Right kidney (tissue), 1 donor: ENCODE data around the gene HRK.
"Not testable (repeated sequence)": the region's sequence is repeated elsewhere in the genome, so short reads cannot be mapped to it uniquely, and the experiment has no call there.

ENCODE experiments used
- DNase-seq: peaks from one replicate; pipeline ENCODE4 v3.0.0-alpha.2; 2016

Gene HRK

DNA sequence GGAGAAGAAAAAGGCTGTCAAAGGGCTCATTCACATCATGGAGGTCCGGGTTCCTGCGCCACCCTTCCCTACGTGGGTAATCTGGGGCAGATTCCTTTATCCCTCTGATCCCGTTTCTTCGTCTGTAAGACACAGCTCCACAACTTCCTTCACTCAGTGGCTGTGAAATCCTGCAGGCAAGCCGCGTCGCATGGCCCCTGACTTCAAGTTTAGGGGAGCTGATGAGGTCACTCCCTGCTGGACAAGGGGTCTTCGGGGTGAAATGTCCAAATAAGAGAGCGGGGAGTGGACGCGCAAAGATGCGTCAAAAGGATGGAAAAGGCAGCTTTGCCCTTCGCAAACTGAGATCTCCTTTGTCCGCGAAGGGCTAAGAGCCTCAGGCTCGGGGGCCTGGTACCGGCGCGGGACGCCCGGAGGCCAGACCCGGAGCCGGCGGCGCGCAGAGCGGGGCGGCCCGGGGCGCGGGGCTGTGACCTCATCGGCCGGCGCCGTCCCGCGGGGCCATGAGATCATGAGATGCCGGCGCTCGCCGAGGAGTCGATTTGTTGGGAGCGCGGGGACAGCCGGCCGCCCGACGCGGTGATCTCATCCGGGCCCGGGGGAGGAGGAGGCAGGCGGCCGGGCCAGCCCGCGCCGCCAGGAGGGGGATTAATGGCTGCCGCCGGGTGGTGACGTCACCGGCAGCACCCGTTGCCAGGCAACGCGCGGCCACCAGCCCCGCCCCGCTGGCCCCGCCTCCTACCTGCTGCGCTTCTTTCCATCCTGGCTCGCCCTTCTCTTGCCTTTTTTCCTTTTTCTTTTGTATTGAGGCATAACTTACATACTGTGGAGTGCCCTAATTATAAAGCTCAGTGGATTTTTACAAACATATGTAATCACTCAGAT, 62.1 kb downstream of the HRK start:
- DNase-seq: peak; percentile 98

DNA sequence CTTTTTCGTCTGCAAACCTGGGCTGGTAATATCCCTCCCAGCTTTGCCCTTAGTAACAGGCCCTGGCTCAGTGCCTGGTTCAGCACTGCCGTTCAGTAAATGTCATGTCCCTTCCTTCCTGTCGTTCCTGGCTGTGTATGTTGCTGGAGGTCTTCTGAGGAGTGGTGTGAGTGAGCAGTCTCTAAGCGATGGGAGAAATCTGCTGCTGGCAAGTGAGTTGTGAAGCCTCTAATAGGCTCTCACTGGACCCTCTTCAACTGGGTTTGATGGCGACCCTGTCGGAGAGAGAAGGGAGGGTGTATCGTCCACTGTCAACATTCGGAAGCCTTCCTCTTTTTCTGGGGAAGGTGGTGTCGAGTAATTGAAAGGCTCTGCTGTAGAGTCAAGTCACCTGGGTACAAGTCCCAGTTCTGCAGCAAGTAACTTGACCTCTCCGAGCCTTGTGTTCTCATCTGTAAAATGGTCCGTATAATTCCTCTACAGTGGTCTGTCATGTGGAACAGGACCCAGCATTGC, 62.8 kb downstream of the HRK start:
- peak; percentile 41 for DNase-seq

DNA sequence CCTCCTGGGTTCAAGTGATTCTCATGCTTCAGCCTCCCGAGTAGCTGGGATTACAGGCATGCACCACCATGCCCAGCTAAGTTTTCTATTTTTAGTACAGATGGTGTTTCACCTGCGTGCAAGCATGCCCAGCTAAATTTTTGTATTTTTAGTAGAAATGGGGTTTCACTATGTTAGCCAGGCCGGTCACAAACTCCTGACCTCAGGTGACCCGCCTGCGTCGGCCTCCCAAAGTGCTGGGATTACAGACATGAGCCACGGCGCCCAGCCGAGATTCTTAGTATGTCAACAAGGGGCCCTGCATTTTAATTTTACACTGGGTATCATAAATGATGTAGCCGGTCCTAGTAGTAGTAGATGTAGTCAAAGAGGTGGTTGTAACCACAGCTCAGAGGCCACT, 66.5 kb downstream of the HRK start:
- not testable (repeated sequence) for DNase-seq

DNA sequence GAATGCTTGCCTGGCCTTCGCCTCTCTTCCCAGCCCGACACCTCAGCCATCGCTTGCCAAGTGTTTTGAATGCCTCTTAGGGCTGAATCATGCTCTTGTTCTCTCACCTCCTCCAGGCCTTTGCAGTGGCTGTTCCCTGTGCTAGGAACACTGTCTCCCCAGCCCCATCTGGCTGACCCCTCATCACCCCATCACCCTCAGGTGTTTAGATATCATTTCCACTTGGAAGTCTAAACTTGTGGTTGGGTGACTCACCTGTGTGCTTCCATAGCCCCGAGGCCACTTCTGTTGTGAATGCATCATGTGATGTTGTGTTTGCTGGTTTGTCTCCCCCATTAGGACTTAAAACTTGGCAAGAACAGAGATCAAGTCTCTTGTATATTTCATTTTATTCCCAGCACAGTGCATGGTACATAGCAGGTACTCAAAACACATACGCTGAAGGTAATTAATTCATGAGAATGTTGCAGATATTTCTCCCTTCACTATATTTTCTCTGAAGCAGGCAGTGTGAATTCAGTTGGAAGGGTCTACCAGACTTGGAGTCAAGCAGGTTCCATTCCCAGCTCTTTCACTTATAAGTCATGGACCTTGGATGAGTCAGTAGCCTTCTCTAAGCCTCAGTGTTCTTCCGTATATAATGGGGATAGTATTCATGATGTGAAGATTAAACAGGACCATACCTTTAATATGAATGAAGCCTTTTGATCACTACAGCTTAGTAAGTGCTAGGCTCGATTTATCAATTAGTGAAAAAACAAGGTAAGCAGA, 67.8 kb downstream of the HRK start:
- no peak for DNase-seq

DNA sequence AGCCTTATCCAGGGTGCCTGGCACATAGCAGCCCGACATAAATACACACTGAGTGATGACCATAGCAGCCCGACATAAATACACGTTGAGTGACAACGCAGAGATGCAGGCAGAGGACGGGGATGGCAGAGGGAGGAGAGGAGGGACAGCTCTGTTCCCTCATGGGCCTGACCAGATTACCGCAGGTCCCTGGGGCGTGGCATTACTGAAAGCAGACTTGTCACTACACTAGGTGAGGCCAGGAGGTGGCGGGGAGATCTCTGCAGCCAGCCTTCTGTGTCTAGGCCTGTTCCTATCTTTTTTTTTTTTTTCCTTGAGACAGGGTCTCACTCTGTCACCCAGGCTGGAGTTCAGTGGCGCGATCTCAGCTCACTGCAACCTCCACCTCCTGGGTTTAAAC, 69.0 kb downstream of the HRK start:
- no peak for DNase-seq

DNA sequence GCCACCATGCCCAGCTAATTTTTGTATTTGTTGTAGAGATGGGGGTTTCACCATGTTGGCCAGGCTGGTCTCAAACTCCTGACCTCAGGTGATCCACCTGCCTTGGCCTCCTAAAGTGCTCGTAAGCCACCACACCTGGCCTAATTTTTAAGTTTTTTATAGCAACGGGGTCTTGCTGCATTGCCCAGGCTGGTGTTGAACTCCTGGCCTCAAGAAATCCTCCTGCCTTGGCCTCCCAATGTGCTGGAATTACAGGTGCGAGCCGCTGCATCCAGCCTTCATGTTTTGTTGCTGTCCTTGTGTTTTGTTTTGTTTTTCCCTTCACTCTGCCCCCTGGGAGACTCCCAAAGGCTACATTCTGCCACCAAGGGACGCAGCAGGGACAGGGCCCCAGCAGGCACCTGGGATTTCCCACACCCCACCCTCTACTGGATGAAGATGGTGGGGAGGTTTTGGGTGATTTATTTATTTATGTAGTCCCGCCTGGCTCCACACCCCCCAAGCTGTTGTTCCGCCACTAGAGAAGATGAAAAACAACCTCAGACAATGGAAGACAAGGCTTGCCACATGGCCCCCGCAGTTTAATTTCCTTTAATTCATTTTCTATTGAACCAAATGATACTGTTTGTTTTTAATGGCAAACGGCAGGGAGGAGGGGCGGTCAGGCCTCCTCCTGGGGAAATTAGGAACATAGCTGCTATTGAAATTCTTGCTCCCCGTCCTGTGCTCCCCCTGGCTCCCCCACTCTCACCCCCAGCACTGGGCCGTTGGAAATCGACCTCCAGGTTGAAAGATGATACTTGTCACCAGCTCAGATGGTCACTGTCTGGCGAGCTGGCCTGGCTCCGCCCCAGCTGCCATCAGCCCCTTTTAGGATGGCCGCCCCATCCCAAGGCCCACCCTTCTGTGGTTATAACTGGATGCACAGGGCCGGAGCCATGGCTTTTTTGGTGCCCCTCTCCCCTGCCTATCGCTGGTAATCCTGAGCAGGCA, 72.8 kb downstream of the HRK start:
- peak; percentile 23 for DNase-seq

DNA sequence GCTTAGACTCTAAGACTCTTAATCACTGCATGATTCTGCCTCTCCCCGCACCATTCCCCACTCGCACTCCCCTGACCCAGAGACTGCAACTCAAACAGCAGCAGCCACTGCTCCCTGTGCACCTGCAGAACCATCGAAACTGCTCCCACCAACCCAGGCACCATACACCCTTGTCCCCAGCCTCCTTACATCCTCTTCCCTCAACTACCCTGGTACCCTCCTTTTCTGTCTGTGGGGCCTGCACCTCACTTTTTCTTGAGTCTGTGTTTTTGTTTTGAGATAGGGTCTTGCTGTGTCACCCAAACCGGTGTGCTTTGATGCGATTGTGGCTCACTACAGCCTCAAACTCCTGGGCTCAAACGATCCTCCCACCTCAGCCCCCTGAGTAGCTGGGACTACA, 73.7 kb downstream of the HRK start:
- DNase-seq: no peak

DNA sequence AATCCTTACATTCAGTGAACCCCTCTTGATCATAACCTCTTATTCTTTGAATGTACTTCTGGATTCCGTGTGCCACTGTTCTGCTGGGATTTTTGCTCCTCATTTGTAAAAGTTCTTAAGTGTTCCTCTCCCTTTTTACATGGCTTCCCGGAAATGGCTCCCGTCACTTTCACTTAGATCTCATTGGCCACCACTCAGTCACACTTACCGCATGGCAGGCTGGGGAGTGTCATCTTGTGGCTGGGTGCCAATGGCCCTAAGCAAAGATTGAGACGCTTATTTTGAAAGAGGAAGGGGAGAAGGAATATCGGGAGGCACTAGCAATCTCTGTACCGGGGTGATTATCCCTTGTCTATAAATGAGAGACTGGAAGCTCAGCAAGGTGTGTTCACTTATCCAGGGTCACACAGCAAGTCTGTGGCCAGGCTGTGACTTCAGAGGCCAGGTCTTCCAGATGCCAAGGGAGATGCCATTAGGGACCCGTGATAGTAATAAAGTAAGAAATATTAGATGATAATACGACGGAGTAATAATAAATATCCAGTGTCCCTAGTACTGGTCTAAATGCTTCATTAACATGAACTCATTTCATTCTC, 74.3 kb downstream of the HRK start:
- no peak for DNase-seq
